ENCODE measurements around the gene HLA-B. TPM values are rescaled to one million over a fixed set of nuclear protein-coding genes. Genes with fewer than 3 reads are reported as not detected.
A peak's percentile ranks its signal among the peaks of the same experiment; 100 is the strongest.

HLA-B gene
- polyA plus RNA-seq, 3 donors = 5,055 to 6,999 (median 6,126) TPM

GRCh38 chr6:31336896-31337496 is 20.0 kb downstream of the HLA-B start:
- Histone ChIP-seq H3K27me3 (ENCODE audit: control insufficient read depth in 2 of 2, insufficient read depth in 2 of 2, low read length in 2 of 2) (no peaks in the 10 kb centered on the region), H3K9ac (ENCODE audit: insufficient read depth, low read length, poor library complexity, severe bottlenecking) (no peak overlapping the region), H3K9me3 (replicated peaks in 1 of 2; ENCODE audit: control insufficient read depth in 1 of 2, insufficient read depth in 1 of 2, low read length in 2 of 2) (peaks cover 17 to 21% of the 10 kb centered on the region in 2 donors), H3K36me3 (replicated peaks in 1 of 2; ENCODE audit: control insufficient read depth in 1 of 2, insufficient read depth in 2 of 2, low read length in 2 of 2) (no peaks in the 10 kb centered on the region), H3K4me3 (replicated peaks in 1 of 3; ENCODE audit: low read depth in 2 of 3, low read length in 3 of 3) (no peak overlapping the region), H3K27ac (ENCODE audit: low read depth in 1 of 2, low read length in 2 of 2) (no peak overlapping the region), H3K4me2 (replicated peaks; ENCODE audit: extremely low read depth, low read length, poor library complexity, severe bottlenecking) (no peak overlapping the region), H3K79me2 (ENCODE audit: insufficient read depth, low read length) (no peaks in the 10 kb centered on the region), H2AFZ (ENCODE audit: insufficient read depth, low read depth, low read length, poor library complexity, severe bottlenecking) (no peak overlapping the region), H3K4me1 (ENCODE audit: control insufficient read depth in 1 of 2, insufficient read depth in 2 of 2, low read length in 2 of 2) (peaks cover 0 to 6% of the 10 kb centered on the region in 2 donors), H4K20me1 (ENCODE audit: insufficient read depth, low read length) (no peaks in the 10 kb centered on the region)
- 60% methylated on average over 1 of the region's 3 CpGs for WGBS (ENCODE audit: insufficient coverage)
- Mint-ChIP-seq H3K27me3 (ENCODE audit: low read depth in 3 of 3) (peaks cover 2 to 3% (median 2%) of the 10 kb centered on the region in 3 donors), H3K4me3 (no peak overlapping the region), H3K27ac (no peak overlapping the region), H3K36me3 (peaks cover 0 to 8% of the 10 kb centered on the region in 2 donors), H3K4me1 (peaks cover 5% of the 10 kb centered on the region), H3K9me3 (peaks cover 54 to 76% (median 67%) of the 10 kb centered on the region in 7 donors)
- TF ChIP-seq CTCF (IDR thresholded peaks at IDR 0.05) = no peak
- intact Hi-C loops (cut with micrococcal nuclease) = no loop called here
- no peak for DNase-seq

- Histone ChIP-seq H2AFZ (ENCODE audit: insufficient read depth, low read depth, low read length, poor library complexity, severe bottlenecking) (no peak overlapping the region), H3K9ac (ENCODE audit: insufficient read depth, low read length, poor library complexity, severe bottlenecking) (no peak overlapping the region), H3K36me3 (replicated peaks in 1 of 2; ENCODE audit: control insufficient read depth in 1 of 2, insufficient read depth in 2 of 2, low read length in 2 of 2) (no peaks in the 10 kb centered on the region), H3K9me3 (replicated peaks in 1 of 2; ENCODE audit: control insufficient read depth in 1 of 2, insufficient read depth in 1 of 2, low read length in 2 of 2) (peaks cover 12 to 25% of the 10 kb centered on the region in 2 donors), H3K27me3 (ENCODE audit: control insufficient read depth in 2 of 2, insufficient read depth in 2 of 2, low read length in 2 of 2) (no peaks in the 10 kb centered on the region), H3K4me1 (ENCODE audit: control insufficient read depth in 1 of 2, insufficient read depth in 2 of 2, low read length in 2 of 2) (peaks cover 0 to 6% of the 10 kb centered on the region in 2 donors), H3K4me2 (replicated peaks; ENCODE audit: extremely low read depth, low read length, poor library complexity, severe bottlenecking) (no peak overlapping the region), H3K79me2 (ENCODE audit: insufficient read depth, low read length) (no peaks in the 10 kb centered on the region), H3K27ac (ENCODE audit: low read depth in 1 of 2, low read length in 2 of 2) (no peak overlapping the region), H3K4me3 (replicated peaks in 1 of 3; ENCODE audit: low read depth in 2 of 3, low read length in 3 of 3) (no peak overlapping the region), H4K20me1 (ENCODE audit: insufficient read depth, low read length) (no peaks in the 10 kb centered on the region)
- Mint-ChIP-seq H3K9me3 (peaks cover 44 to 69% (median 49%) of the 10 kb centered on the region in 7 donors), H3K4me3 (no peak overlapping the region), H3K36me3 (peaks cover 0 to 8% of the 10 kb centered on the region in 2 donors), H3K27ac (peak overlapping the region in 1 of 7 donors; percentile 7), H3K27me3 (ENCODE audit: low read depth in 3 of 3) (peaks cover 2 to 3% (median 2%) of the 10 kb centered on the region in 3 donors), H3K4me1 (peaks cover 5% of the 10 kb centered on the region)
- no peak for DNase-seq
- WGBS (ENCODE audit: insufficient coverage) = no CpG with 5 or more reads among the region's 4 CpGs
- intact Hi-C loops (cut with micrococcal nuclease) = no loop called here
- TF ChIP-seq CTCF (IDR thresholded peaks at IDR 0.05) = no peak
Measured at GRCh38 chr6:31332637-31333602, 24.1 kb downstream of the HLA-B start.
